ES-I3 (cell line): Measurements from ENCODE around the gene B9D1.

Source experiments
- H3K36me3 ChIP-seq: 2 replicates; pipeline ENCODE4 v1.6.1; 2013; ENCODE audit warnings: mild to moderate bottlenecking, low read length, control low read depth, moderate library complexity; ENCODE audit not compliant: insufficient read depth
- H3K4me1 ChIP-seq: 2 replicates; pipeline ENCODE4 v1.6.1; 2013; ENCODE audit warnings: mild to moderate bottlenecking, control low read depth, low read length; ENCODE audit not compliant: insufficient read depth
- H3K9ac ChIP-seq: 2 replicates; pipeline ENCODE4 v1.6.1; 2013; ENCODE audit warnings: low read depth, mild to moderate bottlenecking, low read length, moderate library complexity
- H3K9me3 ChIP-seq: 2 replicates; pipeline ENCODE4 v1.6.1; 2013; ENCODE audit warnings: mild to moderate bottlenecking, low read length, moderate library complexity; ENCODE audit not compliant: control insufficient read depth, insufficient read depth

The B9D1 gene

GRCh38 chr17:19346351-19347255, 15.9 kb downstream of the B9D1 start:
- H3K9ac ChIP-seq, result no peak overlapping the region

DNA sequence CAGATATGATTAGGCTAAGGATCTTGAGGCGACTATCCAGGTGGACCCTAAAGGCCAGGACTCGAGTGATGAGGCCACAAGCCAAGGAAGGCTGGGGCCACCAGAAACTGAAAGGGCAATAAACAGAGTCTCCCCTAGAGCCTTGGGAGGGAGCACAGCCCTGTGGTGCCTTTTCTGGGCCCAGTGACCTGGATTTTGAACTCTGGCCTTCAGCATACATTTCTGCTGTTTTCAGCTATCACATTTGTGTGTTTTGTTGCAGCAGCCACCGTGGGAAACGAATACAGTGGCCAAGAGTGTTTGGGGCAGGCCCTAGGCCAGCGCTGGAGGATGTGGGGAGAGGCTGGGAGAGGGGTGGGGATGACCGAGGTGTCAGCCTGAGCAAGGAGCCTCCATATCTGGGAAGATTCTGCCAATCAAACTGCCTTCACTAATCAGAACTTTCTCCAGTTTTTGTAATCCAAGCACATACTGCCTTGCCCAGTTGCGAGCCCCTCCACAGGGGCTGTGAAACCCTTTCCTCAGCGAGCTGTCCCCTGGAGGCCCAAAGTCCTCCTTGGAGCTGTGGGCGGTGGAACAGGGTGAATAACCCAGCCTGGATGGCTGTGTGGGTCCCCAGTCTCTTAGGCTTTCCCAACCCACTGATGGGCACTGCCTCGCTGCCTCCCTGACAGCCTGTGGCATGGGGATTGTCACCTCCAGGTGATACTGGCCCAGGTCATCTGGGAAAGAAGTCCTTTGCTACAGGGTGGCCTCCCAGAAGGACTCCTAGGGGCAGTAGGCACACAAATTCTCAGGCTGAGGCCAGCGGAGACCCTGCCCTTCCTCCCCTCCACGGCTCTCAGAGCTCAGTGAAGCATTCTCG, 16.8 kb downstream of the B9D1 start:
- Histone ChIP-seq H3K36me3 (no peaks in the 10 kb centered on the region; the same call in 1 of the 2 replicates), H3K9ac (no peak overlapping the region), H3K9me3 (no peaks in the 10 kb centered on the region), H3K4me1 (peaks cover 17% of the 10 kb centered on the region)

More at GRCh38 chr17:19346351-19347255, 15.9 kb downstream of the B9D1 start:
- Histone ChIP-seq H3K36me3 (no peaks in the 10 kb centered on the region; the same call in 1 of the 2 replicates), H3K4me1 (peaks cover 17% of the 10 kb centered on the region), H3K9me3 (no peaks in the 10 kb centered on the region)

DNA sequence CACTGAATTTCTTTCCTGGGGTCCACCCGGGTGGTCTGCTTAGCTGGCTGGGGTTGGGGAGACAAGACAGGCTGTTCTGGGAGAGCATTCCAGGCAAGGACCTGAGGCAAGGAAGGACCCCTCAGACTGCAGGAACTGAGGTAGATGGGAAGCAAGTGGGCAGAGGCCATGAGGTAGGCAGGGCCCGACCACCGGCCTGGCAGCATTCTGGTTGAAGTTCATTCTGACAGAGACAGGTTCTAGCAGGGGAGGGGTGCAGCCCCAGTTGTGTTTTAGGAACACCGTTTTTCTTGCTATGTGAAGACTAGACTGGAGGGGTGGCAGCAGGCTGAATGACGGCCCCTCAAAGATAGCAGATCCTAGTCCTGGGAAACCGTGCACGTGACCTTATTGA, 17.5 kb downstream of the B9D1 start:
- H3K9ac ChIP-seq, result no peak overlapping the region
- H3K36me3 ChIP-seq, result no peaks in the 10 kb centered on the region; the same call in 1 of the 2 replicates
- H3K4me1 ChIP-seq, result peaks cover 17% of the 10 kb centered on the region
- no peaks in the 10 kb centered on the region for H3K9me3 ChIP-seq

- no peak overlapping the region for H3K9ac ChIP-seq
- no peaks in the 10 kb centered on the region for H3K9me3 ChIP-seq
- no peaks in the 10 kb centered on the region; the same call in 1 of the 2 replicates for H3K36me3 ChIP-seq
- peaks cover 17% of the 10 kb centered on the region for H3K4me1 ChIP-seq
These were observed 18.0 kb downstream of the B9D1 start for GRCh38 chr17:19344311-19345066.

DNA sequence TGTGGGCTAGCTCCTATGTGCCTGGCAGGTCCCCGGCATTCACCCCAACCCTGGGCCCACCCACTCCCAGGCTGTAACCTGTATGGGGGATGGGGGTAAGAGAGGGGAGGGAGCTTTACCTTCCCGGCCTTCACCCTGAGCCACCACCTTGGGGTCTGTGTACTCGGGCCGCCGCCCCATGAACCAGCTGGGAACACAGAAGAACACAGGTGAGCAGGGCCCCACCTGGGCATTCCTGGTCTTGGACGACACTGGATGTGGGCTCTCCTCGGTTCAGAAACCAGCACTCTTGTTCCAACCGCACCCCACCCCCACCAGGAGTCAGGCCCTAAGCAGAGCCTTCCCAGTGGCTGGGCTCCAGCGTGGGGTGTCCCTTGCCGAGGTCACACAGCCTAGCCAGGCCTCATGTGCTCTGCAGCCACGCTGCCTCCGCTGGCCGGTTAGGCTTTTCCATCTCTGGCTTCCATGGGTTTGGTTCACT, 18.8 kb downstream of the B9D1 start:
- peaks cover 24% of the 10 kb centered on the region for H3K4me1 ChIP-seq
- no peaks in the 10 kb centered on the region; the same call in 1 of the 2 replicates for H3K36me3 ChIP-seq
- H3K9ac ChIP-seq, result no peak overlapping the region
- H3K9me3 ChIP-seq, result no peaks in the 10 kb centered on the region

GRCh38 chr17:19343256-19343630, 19.3 kb downstream of the B9D1 start:
- no peaks in the 10 kb centered on the region; the same call in 1 of the 2 replicates for H3K36me3 ChIP-seq
- H3K9me3 ChIP-seq, result no peaks in the 10 kb centered on the region
- peaks cover 29% of the 10 kb centered on the region for H3K4me1 ChIP-seq
- H3K9ac ChIP-seq, result no peak overlapping the region

DNA sequence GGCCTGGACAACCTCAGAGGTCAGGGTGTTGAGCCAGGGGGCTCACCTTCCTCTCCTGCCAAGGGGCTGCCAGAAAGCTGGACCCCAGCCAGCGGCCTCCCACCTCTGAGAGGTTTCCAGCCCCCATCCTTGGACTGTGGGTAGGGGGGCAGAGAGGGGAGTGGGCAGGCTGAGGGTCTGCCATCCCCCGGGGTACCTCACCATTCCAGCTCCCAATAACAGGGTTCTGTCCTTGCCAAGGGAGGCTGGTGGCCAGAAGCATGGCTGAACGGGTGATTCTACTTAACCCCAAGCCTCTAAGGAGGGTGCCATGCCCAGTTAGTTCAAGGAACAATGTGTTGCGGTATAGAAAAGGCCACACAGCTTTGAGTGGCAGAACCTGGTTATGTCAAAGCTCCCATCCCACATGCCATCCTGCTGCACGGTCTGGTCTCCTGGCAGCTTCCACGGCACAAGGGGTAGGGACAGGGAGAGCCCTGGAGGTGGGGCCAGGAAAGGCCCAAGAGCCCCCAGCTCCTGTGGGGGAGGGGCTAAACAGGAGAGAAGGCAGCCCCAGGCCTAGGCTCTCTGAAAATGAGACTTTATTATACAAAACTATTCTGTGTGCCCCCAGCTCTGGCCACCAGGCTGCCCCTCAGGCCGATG, 19.8 kb downstream of the B9D1 start:
- H3K9me3 ChIP-seq, result no peaks in the 10 kb centered on the region
- H3K4me1 ChIP-seq, result peaks cover 30% of the 10 kb centered on the region
- no peaks in the 10 kb centered on the region; the same call in 1 of the 2 replicates for H3K36me3 ChIP-seq
- H3K9ac ChIP-seq, result no peak overlapping the region

- no peaks in the 10 kb centered on the region for H3K9me3 ChIP-seq
- H3K4me1 ChIP-seq, result peaks cover 30% of the 10 kb centered on the region
- no peaks in the 10 kb centered on the region; the same call in 1 of the 2 replicates for H3K36me3 ChIP-seq
- no peak overlapping the region for H3K9ac ChIP-seq
These were observed 20.6 kb downstream of the B9D1 start for GRCh38 chr17:19341641-19342610.

DNA sequence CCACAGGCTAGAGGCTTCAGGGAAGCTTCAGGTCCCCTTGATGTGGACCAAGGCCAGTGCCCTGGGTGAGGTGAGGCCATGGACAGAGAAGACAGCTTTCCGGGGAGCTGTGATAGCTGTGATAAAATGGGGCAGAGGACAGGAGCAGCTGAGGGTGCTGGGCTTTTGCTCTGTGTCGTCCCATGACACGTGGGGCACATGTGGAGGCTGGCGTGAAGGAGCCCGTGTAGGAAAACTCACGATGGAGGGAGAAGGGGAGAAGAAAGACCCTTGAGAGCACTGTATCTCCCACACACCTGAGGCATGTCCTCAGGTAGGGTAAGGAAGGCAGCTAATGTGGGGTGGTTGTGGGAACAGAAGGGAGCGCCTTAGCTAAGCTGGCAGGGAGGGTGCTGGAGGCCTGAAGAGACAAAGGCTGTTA, 21.3 kb downstream of the B9D1 start:
- no peaks in the 10 kb centered on the region; the same call in 1 of the 2 replicates for H3K36me3 ChIP-seq
- no peaks in the 10 kb centered on the region for H3K9me3 ChIP-seq
- H3K4me1 ChIP-seq, result peaks cover 30% of the 10 kb centered on the region
- H3K9ac ChIP-seq, result no peak overlapping the region

- peaks cover 30% of the 10 kb centered on the region for H3K4me1 ChIP-seq
- no peaks in the 10 kb centered on the region for H3K36me3 ChIP-seq
- H3K9ac ChIP-seq, result no peak overlapping the region
- H3K9me3 ChIP-seq, result no peaks in the 10 kb centered on the region
These were observed 23.1 kb downstream of the B9D1 start for GRCh38 chr17:19339341-19339815.

- Histone ChIP-seq H3K9ac (no peak overlapping the region), H3K9me3 (no peaks in the 10 kb centered on the region), H3K4me1 (peaks cover 25% of the 10 kb centered on the region)
These were observed 24.2 kb downstream of the B9D1 start for GRCh38 chr17:19338031-19338990.

GRCh38 chr17:19337712-19338023, 24.9 kb downstream of the B9D1 start:
- H3K4me1 ChIP-seq, result peaks cover 22% of the 10 kb centered on the region
- H3K36me3 ChIP-seq, result no peaks in the 10 kb centered on the region
- no peaks in the 10 kb centered on the region for H3K9me3 ChIP-seq
- no peak overlapping the region for H3K9ac ChIP-seq

More at GRCh38 chr17:19338031-19338990, 24.2 kb downstream of the B9D1 start:
- H3K36me3 ChIP-seq, result no peaks in the 10 kb centered on the region
